KMS-11 (cell line): Measurements from ENCODE around the gene SMARCE1.

Experiments used
- H2AFZ ChIP-seq: fragments of 200-600 bp; sonication (generic); 2 replicates; pipeline ENCODE4 v1.6.1; 2016; ENCODE audit warnings: antibody characterized with exemption, mixed run types, low read depth
- H3K27ac ChIP-seq: fragments of 200-600 bp; sonication (generic); 2 replicates; pipeline ENCODE4 v1.6.1; 2016; ENCODE audit warnings: mild to moderate bottlenecking, mixed run types
- H3K27me3 ChIP-seq: fragments of 200-600 bp; sonication (generic); 2 replicates; pipeline ENCODE4 v1.6.1; 2017; ENCODE audit warnings: mild to moderate bottlenecking, low read depth, mixed run types, moderate library complexity; ENCODE audit not compliant: insufficient read depth
- H3K36me3 ChIP-seq: fragments of 200-600 bp; sonication (generic); 2 replicates; pipeline ENCODE4 v1.6.1; 2017; ENCODE audit warnings: mild to moderate bottlenecking, mixed run types; ENCODE audit not compliant: insufficient read depth
- H3K4me1 ChIP-seq: fragments of 200-600 bp; sonication (generic); 2 replicates; pipeline ENCODE4 v1.6.1; 2016; ENCODE audit warnings: mild to moderate bottlenecking, low read depth, mixed run types; ENCODE audit not compliant: poor library complexity, severe bottlenecking
- H3K4me2 ChIP-seq: fragments of 200-600 bp; sonication (generic); 2 replicates; pipeline ENCODE4 v1.7.0; 2016; ENCODE audit warnings: mild to moderate bottlenecking, mixed run types
- H3K4me3 ChIP-seq: fragments of 200-600 bp; sonication (generic); IDR thresholded peaks from 2 replicates; pipeline ENCODE4 v1.6.1; 2017; ENCODE audit warnings: low read depth, low read length, mixed read lengths; ENCODE audit not compliant: insufficient read depth
- H3K79me2 ChIP-seq: fragments of 200-600 bp; sonication (generic); 2 replicates; pipeline ENCODE4 v1.6.1; 2016; ENCODE audit warnings: low read depth, mixed run types; ENCODE audit not compliant: insufficient read depth
- H3K9ac ChIP-seq: fragments of 200-600 bp; sonication (generic); 2 replicates; pipeline ENCODE4 v1.6.1; 2016; ENCODE audit warnings: mild to moderate bottlenecking, mixed run types
- H4K20me1 ChIP-seq: fragments of 200-600 bp; sonication (generic); 2 replicates; pipeline ENCODE4 v1.6.1; 2016; ENCODE audit warnings: mild to moderate bottlenecking, mixed run types; ENCODE audit not compliant: insufficient read depth
- CTCF ChIP-seq: fragments of 200-600 bp; sonication (generic); conservative IDR thresholded peaks from 2 replicates; pipeline ENCODE4 v1.6.1; 2017; ENCODE audit warnings: low read depth, mild to moderate bottlenecking, antibody characterized with exemption, low read length, moderate library complexity, mixed read lengths

SMARCE1 gene

GRCh38 chr17:40647624-40648383, at the start of gene SMARCE1:
Gene SMARCE1, minus strand, starts transcription at chr17:40647818. Its CDS starts 2,016 bp downstream, at chr17:40645802.
- H3K4me2 ChIP-seq: peak within 1 kb of the TSS; percentile 77
- H3K27me3 ChIP-seq: no peaks in the 10 kb centered on the region
- no peaks in the 10 kb centered on the region; the same call in 1 of the 2 replicates for H3K36me3 ChIP-seq
- no peak for TF ChIP-seq CTCF
- peak within 1 kb of the TSS; percentile 99 for H3K27ac ChIP-seq
- H4K20me1 ChIP-seq: no peaks in the 10 kb centered on the region
- no peak within 1 kb of the TSS for H3K4me3 ChIP-seq
- peak within 1 kb of the TSS; percentile 99 for H2AFZ ChIP-seq
- H3K79me2 ChIP-seq: peaks cover 37% of the 10 kb centered on the region
- H3K4me1 ChIP-seq: peaks cover 33% of the 10 kb centered on the region
- H3K9ac ChIP-seq: peak within 1 kb of the TSS; percentile 100

GRCh38 chr17:40697297-40697696, 49.7 kb upstream of the SMARCE1 start:
- no peak for TF ChIP-seq CTCF
- Histone ChIP-seq H3K27me3 (no peaks in the 10 kb centered on the region), H3K27ac (no peak overlapping the region), H3K79me2 (no peaks in the 10 kb centered on the region), H3K4me2 (no peak overlapping the region), H3K36me3 (no peaks in the 10 kb centered on the region), H2AFZ (no peak overlapping the region), H3K4me3 (no peak overlapping the region), H3K4me1 (no peaks in the 10 kb centered on the region), H3K9ac (no peak overlapping the region), H4K20me1 (no peaks in the 10 kb centered on the region)

- Histone ChIP-seq H3K9ac (no peak overlapping the region), H3K4me3 (no peak overlapping the region), H3K79me2 (no peaks in the 10 kb centered on the region), H3K27ac (no peak overlapping the region), H3K4me2 (no peak overlapping the region), H4K20me1 (no peaks in the 10 kb centered on the region), H2AFZ (no peak overlapping the region), H3K36me3 (no peaks in the 10 kb centered on the region), H3K4me1 (no peaks in the 10 kb centered on the region), H3K27me3 (no peaks in the 10 kb centered on the region)
- no peak for TF ChIP-seq CTCF
Measured at GRCh38 chr17:40696651-40697072, 49.0 kb upstream of the SMARCE1 start.

- no peak for TF ChIP-seq CTCF
- Histone ChIP-seq H3K4me3 (no peak overlapping the region), H4K20me1 (no peaks in the 10 kb centered on the region), H3K4me2 (no peak overlapping the region), H3K79me2 (no peaks in the 10 kb centered on the region), H3K9ac (no peak overlapping the region), H3K4me1 (no peaks in the 10 kb centered on the region), H2AFZ (no peak overlapping the region), H3K27ac (no peak overlapping the region), H3K27me3 (no peaks in the 10 kb centered on the region), H3K36me3 (no peaks in the 10 kb centered on the region)
Measured at GRCh38 chr17:40695874-40696472, 48.4 kb upstream of the SMARCE1 start.
